ENCODE data around the gene AKAP10.

AKAP10 gene

DNA sequence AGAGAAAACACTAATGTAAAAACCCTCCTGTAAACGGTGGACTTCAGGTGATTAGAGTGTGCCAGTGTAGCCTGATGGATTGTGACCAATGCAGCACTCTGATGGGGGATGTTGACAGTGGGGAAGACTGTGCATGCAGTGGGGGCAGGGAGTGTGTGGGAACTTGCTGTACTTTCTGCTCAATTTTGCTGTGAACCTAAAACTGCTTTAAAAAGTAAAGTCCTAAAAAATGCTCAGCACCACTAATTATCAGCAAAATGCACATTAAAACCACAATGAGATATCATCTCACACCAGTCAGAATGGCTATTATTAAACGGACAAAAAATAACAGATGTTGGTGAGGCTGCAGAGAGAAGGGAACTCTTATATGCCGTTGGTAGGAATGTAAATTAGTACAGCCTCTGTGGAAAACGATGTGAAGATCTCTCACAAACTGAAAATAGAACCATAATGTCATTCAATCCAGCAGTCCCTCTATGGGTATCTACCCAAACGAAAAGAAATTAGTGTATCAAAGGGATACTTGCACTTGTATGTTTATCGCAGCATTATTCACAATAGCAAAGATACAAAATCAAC is 100.2 kb downstream of the AKAP10 start:
- H3K4me3 ChIP-seq (replicated peaks in 1 of 2; ENCODE audit: low read depth in 2 of 2, low read length in 2 of 2), result no peak overlapping the region
- no peak for DNase-seq (ENCODE audit: low read depth in 2 of 2)
- TF ChIP-seq, protein P1, sequence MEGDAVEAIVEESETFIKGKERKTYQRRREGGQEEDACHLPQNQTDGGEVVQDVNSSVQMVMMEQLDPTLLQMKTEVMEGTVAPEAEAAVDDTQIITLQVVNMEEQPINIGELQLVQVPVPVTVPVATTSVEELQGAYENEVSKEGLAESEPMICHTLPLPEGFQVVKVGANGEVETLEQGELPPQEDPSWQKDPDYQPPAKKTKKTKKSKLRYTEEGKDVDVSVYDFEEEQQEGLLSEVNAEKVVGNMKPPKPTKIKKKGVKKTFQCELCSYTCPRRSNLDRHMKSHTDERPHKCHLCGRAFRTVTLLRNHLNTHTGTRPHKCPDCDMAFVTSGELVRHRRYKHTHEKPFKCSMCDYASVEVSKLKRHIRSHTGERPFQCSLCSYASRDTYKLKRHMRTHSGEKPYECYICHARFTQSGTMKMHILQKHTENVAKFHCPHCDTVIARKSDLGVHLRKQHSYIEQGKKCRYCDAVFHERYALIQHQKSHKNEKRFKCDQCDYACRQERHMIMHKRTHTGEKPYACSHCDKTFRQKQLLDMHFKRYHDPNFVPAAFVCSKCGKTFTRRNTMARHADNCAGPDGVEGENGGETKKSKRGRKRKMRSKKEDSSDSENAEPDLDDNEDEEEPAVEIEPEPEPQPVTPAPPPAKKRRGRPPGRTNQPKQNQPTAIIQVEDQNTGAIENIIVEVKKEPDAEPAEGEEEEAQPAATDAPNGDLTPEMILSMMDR (IDR thresholded peaks at IDR 0.05; ENCODE audit: low read depth, low read length), result no peak

DNA sequence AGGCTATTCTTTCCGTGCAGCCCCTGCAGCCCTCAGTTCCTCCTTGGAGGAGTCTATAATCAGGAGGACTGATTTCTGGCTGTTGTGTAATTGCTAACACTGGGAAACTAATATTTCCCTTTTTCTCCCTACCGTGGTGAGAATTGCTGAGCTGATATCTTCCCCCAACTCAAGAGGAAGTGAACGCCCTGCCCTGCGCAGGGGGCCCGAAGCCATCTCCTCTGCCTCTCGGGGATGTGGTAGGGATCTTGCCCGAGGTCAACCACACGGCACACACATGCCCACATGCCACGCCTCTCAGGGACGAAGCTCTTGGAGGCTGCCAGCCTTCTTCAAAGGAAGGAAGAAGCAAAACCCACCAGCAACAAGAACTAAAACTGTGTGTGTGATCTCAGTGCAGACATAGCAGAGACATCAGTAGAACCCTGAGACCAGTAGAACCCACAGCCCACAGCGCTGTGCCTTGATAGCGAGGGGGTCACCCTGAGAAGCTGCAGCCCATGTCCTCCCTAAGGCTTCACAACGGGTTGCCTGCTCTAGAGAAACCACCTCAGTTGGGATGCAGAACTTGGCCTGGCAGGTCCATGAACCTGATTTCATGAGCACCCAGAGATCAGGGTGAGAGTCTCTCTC is 101.0 kb downstream of the AKAP10 start:
- no peak overlapping the region for H3K4me3 ChIP-seq (replicated peaks in 1 of 2; ENCODE audit: low read depth in 2 of 2, low read length in 2 of 2)
- TF ChIP-seq, protein P1 (IDR thresholded peaks at IDR 0.05; ENCODE audit: low read depth, low read length), result no peak
- DNase-seq (ENCODE audit: low read depth in 2 of 2), result no peak

DNA sequence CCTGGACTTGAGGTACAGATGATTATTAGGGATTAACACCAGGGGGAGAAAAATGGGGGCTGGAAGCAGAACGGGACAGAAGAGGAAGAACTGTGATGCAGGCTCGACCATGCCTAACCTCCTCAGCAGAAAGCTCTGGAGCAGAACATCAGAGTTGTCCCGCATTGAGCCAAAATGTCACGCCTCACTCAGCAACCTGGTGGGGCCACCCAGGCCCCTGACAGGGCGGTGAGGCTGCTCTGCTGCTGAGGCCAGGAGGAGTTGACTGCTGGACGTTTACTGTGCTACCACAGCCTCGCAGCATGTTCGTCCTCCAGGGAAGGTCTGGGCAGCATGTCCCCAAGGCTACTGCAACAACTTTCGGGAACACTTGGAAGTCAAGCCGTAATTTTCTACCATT is 103.4 kb downstream of the AKAP10 start:
- TF ChIP-seq, protein P1 (IDR thresholded peaks at IDR 0.05; ENCODE audit: low read depth, low read length), result no peak
- H3K4me3 ChIP-seq (replicated peaks in 1 of 2; ENCODE audit: low read depth in 2 of 2, low read length in 2 of 2), result no peak overlapping the region
- no peak for DNase-seq (ENCODE audit: low read depth in 2 of 2)

DNA sequence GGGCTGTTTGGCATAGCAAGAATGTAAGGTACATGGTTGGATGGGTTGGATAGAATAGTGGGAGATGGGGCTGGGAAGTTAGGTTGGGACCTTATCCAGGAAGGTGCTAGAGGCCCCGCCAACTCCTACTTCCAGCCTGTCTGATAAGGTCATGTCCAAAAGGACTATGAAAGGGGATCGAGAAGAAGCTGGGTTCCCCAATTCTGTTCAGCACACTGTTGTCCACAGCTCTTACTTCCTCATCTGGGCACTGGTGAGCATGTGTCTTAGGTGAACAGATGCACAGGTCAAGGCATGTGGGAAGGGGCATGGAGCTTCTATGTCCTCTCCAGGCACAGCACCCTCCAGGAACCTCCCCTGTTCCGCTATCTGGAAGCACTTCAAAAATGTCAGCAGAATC is 104.3 kb downstream of the AKAP10 start:
- H3K4me3 ChIP-seq (replicated peaks in 1 of 2; ENCODE audit: low read depth in 2 of 2, low read length in 2 of 2), result no peak overlapping the region
- TF ChIP-seq, protein P1 (IDR thresholded peaks at IDR 0.05; ENCODE audit: low read depth, low read length), result no peak
- DNase-seq (ENCODE audit: low read depth in 2 of 2), result no peak

DNA sequence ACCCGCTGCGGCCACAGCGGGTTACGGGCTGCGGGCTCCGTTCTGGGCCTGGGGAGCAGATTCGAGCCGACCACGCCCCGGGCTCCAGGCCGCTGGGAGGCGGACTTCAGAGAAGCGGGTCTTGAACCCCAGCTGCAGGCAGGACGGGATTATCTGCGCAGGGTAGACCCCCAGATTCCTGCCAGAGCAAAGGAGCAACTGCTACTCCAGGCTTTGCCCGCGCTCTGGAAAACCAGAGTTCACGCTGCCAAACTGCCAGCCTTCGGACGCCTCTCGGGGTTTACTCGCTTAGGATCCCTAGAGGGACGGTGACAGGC is 109.6 kb downstream of the AKAP10 start:
- H3K4me3 ChIP-seq (replicated peaks in 1 of 2; ENCODE audit: low read depth in 2 of 2, low read length in 2 of 2), result peak overlapping the region; percentile 36 to 61
- DNase-seq (ENCODE audit: low read depth in 2 of 2), result no peak
- TF ChIP-seq, protein P1 (IDR thresholded peaks at IDR 0.05; ENCODE audit: low read depth, low read length), result no peak

DNA sequence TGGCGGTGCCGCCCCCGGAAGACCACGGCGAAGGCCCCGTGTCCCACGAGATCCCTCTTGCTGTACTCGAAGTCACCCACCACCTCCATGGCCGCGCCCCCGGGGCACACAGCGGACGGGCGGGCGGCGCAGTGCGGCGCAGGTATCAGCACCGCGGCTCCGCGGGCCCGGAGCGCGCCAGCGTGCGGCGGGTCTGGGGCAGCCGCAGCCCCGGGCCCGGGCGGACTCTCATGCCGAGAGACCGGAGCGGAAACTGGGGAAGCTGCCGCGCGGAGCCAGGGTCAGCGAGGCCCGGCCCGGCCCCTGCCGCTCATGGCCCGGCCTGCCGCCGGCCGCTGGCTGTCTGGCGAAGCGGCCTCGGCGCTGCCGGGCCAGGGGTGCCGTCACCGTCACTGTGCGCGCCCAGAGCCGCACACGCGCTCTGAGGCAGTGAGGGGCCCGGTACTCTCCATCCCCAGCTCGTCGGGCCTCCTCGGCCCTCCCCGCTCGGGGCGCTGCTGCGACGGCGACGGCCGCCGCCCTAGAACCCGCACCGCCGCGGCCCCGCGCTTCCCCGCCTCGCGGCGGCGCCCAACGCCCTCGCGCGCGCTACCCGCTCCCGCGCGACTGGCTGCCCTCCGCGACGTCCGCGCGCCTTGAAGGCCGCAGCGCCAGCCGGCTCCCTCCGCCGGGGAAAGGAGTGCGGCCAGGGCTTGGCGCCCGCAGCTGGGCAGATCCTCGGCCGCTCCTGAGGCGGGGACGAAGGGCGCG is 110.1 kb downstream of the AKAP10 start, which contains the start of gene ULK2:
Gene ULK2 (minus strand): TSS at position 608 of the 750 bp plus-strand sequence. CDS start 519 bp downstream, at position 89.
- H3K4me3 ChIP-seq (replicated peaks in 1 of 2; ENCODE audit: low read depth in 2 of 2, low read length in 2 of 2), result peak within 1 kb of the TSS; percentile 61 to 63
- TF ChIP-seq, protein P1 (IDR thresholded peaks at IDR 0.05; ENCODE audit: low read depth, low read length), result no peak
- DNase-seq (ENCODE audit: low read depth in 2 of 2), result peak; percentile 75 to 86

All from cardiac fibroblast (primary cell).